Stimulated activated CD4-positive, alpha-beta T cell treated with anti-CD3 and anti-CD28 coated beads, TNF-alpha, amount 100 ng/mL, for 1 hour (primary cell): ENCODE data around the gene USP10.
A peak's percentile ranks its signal among the peaks of the same experiment; 100 is the strongest.

Experiments used
- DNase-seq, 3 donors: peaks; one replicate each; pipeline ENCODE4 v3.0.0-alpha.2; 2020; ENCODE audit warnings: low read depth in 3 of 3, low spot score in 1 of 3

The USP10 gene

GRCh38 chr16:84699712-84700445 is at the start of gene USP10:
TSS of gene USP10 (plus strand) at chr16:84700000. CDS start at chr16:84700091, 91 bp downstream.
- DNase-seq: peak; percentile 66 to 74 (median 67)

GRCh38 chr16:84650062-84650991 is 49.5 kb upstream of the USP10 start:
- DNase-seq: no peak

GRCh38 chr16:84652566-84652965 is 47.2 kb upstream of the USP10 start:
- DNase-seq: no peak

DNA sequence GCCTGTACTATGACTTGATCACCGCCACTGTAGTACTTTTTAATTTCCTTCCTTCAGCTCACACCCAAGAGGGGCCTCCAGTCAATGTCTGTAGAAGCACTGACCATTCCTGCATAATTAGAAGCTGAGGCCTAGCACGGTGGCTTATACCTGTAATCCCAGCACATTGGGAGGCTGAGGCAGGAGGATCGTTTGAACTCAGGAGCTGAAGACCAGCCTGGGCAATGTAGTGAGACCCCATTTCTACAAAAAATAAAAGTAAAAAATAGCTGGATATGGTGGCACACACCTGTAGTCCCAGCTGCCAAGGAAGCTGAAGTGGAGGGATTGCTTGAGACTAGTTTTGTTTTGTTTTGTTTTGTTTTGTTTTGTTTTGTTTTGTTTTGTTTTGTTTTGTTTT is 45.6 kb upstream of the USP10 start:
- no peak for DNase-seq

GRCh38 chr16:84654998-84655397 is 44.8 kb upstream of the USP10 start:
- DNase-seq: no peak

GRCh38 chr16:84656649-84657048 is 43.2 kb upstream of the USP10 start:
- DNase-seq: no peak

- DNase-seq: no peak
Observed at GRCh38 chr16:84657229-84657837, 42.5 kb upstream of the USP10 start.

- no peak for DNase-seq
Observed at GRCh38 chr16:84658690-84659089, 41.1 kb upstream of the USP10 start.

GRCh38 chr16:84659656-84660300 is 40.0 kb upstream of the USP10 start:
- no peak for DNase-seq

- no peak for DNase-seq
Observed at GRCh38 chr16:84660973-84661372, 38.8 kb upstream of the USP10 start.

- no peak for DNase-seq
Observed at GRCh38 chr16:84661418-84662060, 38.3 kb upstream of the USP10 start.

GRCh38 chr16:84662471-84662870 is 37.3 kb upstream of the USP10 start:
- no peak for DNase-seq

GRCh38 chr16:84663433-84664101 is 36.2 kb upstream of the USP10 start:
- DNase-seq: no peak

GRCh38 chr16:84665359-84665758 is 34.4 kb upstream of the USP10 start:
- no peak for DNase-seq

DNA sequence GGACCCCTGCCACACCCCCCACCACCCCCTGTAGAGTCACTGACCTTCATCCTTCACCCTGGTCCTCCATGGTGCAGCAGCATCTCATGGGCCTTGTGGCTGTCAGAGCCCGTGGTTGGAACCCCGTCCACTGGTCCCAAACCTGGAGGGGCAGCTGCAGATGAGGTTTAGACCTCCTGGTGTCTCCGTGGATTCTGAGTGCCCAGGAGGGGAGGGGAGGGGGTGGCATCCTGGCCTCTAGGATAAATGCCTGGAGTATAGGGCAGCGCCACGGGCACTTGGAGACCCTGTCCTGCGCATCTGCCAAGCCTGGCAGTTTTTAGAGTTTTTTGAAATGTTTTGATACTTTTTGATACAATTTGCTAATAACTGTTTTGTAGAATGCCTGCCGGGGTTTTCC is 34.0 kb upstream of the USP10 start:
- DNase-seq: no peak

- no peak for DNase-seq
Observed at GRCh38 chr16:84667600-84668309, 32.0 kb upstream of the USP10 start.

DNA sequence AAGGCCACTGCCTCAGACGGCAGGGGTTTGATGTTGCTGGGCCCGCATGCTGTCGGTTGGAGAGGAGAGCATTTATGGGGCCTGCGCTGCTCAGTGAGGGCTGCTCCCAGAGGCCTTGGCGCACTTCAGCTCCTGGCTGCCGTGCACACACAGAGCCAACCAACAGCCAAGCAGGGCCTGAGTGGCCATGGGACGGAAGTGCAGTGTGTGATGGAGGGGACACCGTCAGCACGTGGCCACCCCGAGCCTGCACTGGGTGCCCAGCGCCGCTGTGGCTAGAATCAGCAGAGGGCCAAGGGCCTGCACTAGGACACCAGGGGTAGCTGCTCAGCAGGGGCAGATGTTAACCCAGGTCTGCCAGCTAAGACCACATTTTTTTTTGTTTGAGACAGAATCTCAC is 29.7 kb upstream of the USP10 start:
- DNase-seq: no peak

DNA sequence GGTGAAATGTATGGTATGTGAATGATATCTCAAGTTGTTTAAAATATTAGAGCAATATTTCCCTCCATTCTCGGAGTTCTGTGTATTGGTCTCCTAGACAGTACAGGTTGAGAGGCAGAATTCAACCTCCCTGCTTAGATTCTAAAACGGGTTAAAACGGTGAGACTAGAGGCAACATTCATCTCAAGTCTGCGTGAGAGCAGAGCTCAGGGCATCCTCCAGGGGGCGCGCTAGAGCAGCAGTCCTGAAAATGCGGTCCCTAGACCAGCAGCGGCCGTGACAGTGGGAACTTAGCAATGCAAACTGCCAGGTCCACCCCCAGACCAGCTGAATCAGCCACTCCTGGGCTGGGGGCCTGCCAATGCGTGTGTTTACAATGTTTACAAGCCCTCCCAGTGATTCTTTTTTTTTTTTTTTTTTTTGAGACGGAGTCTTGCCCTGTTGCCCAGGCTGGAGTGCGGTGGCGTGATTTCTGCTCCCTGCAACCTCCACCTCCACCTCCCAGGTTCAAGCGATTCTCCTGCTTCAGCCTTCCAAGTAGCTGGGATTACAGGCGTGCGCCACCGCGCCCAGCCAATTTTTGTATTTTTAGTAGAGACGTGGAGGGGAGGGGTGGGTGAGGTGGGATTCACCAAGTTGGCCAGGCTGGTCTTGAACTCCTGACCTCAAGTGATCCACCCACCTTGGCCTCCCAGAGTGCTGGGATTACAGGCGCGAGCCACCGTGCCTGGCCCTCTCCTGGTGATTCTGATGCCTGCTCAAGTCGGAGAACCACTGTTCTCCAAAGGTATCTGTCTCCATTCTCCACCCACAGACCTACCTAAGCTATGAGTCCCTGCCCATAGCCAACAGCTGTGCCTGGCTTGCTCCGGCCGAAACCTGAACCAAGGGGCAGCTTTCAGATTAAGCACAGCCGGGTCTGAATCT is 27.3 kb upstream of the USP10 start:
- DNase-seq: peak; percentile 35 to 84 (median 65)

- DNase-seq: no peak
Observed at GRCh38 chr16:84673203-84673535, 26.6 kb upstream of the USP10 start.
